Trophoblast cell (in vitro differentiated cells and primary cell): ENCODE results near the gene TCEANC2.
A peak's percentile ranks its signal among the peaks of the same experiment; 100 is the strongest.

Experiments
- DNase-seq, 2 donors: peaks; one replicate each; pipeline ENCODE4 v3.0.0-alpha.2; 2016
- H2AFZ ChIP-seq: 2 replicates; pipeline ENCODE4 v1.6.1; 2013; ENCODE audit warnings: low read length, moderate library complexity, mild to moderate bottlenecking; ENCODE audit not compliant: insufficient read depth, poor library complexity
- H2AK5ac ChIP-seq: 2 replicates; pipeline ENCODE4 v1.6.1; 2013; ENCODE audit warnings: mild to moderate bottlenecking, low read length
- H2BK120ac ChIP-seq: 2 replicates; pipeline ENCODE4 v1.6.1; 2013; ENCODE audit warnings: low read length, mild to moderate bottlenecking, moderate library complexity; ENCODE audit not compliant: insufficient read depth, poor library complexity
- H2BK12ac ChIP-seq: 2 replicates; pipeline ENCODE4 v1.6.1; 2013; ENCODE audit warnings: mild to moderate bottlenecking, low read length, moderate library complexity
- H2BK5ac ChIP-seq: 2 replicates; pipeline ENCODE4 v1.6.1; 2013; ENCODE audit warnings: low read length, low read depth, moderate library complexity, mild to moderate bottlenecking; ENCODE audit not compliant: poor library complexity
- H3K14ac ChIP-seq: 2 replicates; pipeline ENCODE4 v1.6.1; 2013; ENCODE audit warnings: mild to moderate bottlenecking, low read length
- H3K18ac ChIP-seq: 2 replicates; pipeline ENCODE4 v1.6.1; 2013; ENCODE audit warnings: mild to moderate bottlenecking, low read length
- H3K23ac ChIP-seq: 2 replicates; pipeline ENCODE4 v1.6.1; 2013; ENCODE audit warnings: low read length
- H3K27ac ChIP-seq: 2 replicates; pipeline ENCODE4 v1.5.1; 2013; ENCODE audit warnings: low read depth, mild to moderate bottlenecking, inconsistent platforms, low read length, moderate library complexity
- H3K27me3 ChIP-seq: 2 replicates; pipeline ENCODE4 v1.6.1; 2013; ENCODE audit warnings: inconsistent platforms, mild to moderate bottlenecking, low read length, moderate library complexity; ENCODE audit not compliant: insufficient read depth
- H3K36me3 ChIP-seq, 2 experiments: 1 replicate in 1 of 2; 2 replicates in 1 of 2; pipeline ENCODE4 v1.6.1; 2013; ENCODE audit warnings: low read length in 2 of 2, mild to moderate bottlenecking in 2 of 2, moderate library complexity in 1 of 2; ENCODE audit not compliant: insufficient read depth in 2 of 2, control insufficient read depth in 1 of 2
- H3K4ac ChIP-seq: 2 replicates; pipeline ENCODE4 v1.6.1; 2013; ENCODE audit warnings: low read depth, mild to moderate bottlenecking, low read length, moderate library complexity
- H3K4me1 ChIP-seq, 2 experiments: 1 replicate in 1 of 2; 2 replicates in 1 of 2; pipeline ENCODE4 v1.6.1; 2013; ENCODE audit warnings: low read length in 2 of 2, mild to moderate bottlenecking in 2 of 2, moderate library complexity in 1 of 2; ENCODE audit not compliant: insufficient read depth in 2 of 2, control insufficient read depth in 1 of 2
- H3K4me2 ChIP-seq: 2 replicates; pipeline ENCODE4 v1.6.1; 2013; ENCODE audit warnings: inconsistent platforms, mild to moderate bottlenecking, low read length, moderate library complexity
- H3K4me3 ChIP-seq: 2 replicates; pipeline ENCODE4 v1.5.1; 2013; ENCODE audit warnings: mild to moderate bottlenecking, low read depth, low read length, inconsistent platforms
- H3K79me1 ChIP-seq: one replicate; pipeline ENCODE4 v1.6.1; 2013; ENCODE audit warnings: low read length
- H3K79me2 ChIP-seq: 2 replicates; pipeline ENCODE4 v1.6.1; 2013; ENCODE audit warnings: low read length, mild to moderate bottlenecking; ENCODE audit not compliant: control insufficient read depth, insufficient read depth, poor library complexity
- H3K9ac ChIP-seq: 2 replicates; pipeline ENCODE4 v1.6.1; 2013; ENCODE audit warnings: mild to moderate bottlenecking, low read length
- H3K9me3 ChIP-seq: 2 replicates; pipeline ENCODE4 v1.6.1; 2013; ENCODE audit warnings: low read depth, mild to moderate bottlenecking, control low read depth, inconsistent platforms, low read length; ENCODE audit not compliant: insufficient read depth
- H4K12ac ChIP-seq: 2 replicates; pipeline ENCODE4 v1.6.1; 2013; ENCODE audit warnings: low read depth, mild to moderate bottlenecking, low read length, moderate library complexity
- H4K8ac ChIP-seq: 2 replicates; pipeline ENCODE4 v1.6.1; 2013; ENCODE audit warnings: low read depth, mild to moderate bottlenecking, low read length, moderate library complexity
- H4K91ac ChIP-seq: one replicate; pipeline ENCODE4 v1.6.1; 2013; ENCODE audit warnings: low read depth, mild to moderate bottlenecking, low read length, moderate library complexity
- WGBS: extraction: QIAGEN DNeasy Blood & Tissue Kit; methylation state at CpG from one replicate; pipeline ENCODE4 v1.1.7; 2013; ENCODE audit warnings: missing lambda C conversion rate; ENCODE audit not compliant: insufficient read length, insufficient coverage; ENCODE audit errors: extremely low coverage; 5-methylcytosine and 5-hydroxymethylcytosine counted together

Gene TCEANC2

DNA sequence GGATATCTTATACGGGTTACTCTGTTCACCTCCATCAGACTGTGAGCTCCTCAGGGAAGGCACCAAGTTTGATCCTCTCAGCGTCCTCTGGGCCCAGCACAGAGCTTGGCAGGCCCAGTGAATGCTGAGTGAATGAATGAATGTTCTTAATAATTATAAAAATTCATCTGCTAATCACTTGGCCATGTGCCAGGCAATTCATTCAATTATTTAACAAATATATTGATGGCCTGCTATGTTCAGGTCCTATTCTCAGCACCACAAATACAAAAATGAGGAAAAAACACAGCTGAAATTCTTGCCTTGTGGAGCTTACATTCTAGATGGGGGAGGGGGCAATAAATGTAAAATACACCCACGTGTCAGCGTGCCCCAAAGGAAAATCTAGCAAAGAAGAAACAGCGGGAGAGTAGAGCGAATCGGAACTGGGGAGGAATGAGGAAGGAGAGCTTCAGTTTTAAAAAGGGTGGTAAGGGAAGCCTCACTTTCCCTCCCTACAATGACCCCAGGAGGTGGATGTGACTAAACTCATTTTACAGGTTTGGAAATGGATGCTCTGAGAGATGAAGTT, 83.6 kb downstream of the TCEANC2 start:
- H3K4me3 ChIP-seq = no peak overlapping the region
- peak overlapping the region; percentile 98 for H2BK12ac ChIP-seq
- H3K14ac ChIP-seq = peak overlapping the region; percentile 92
- peak overlapping the region; percentile 55 for H2AFZ ChIP-seq
- peaks cover 36% of the 10 kb centered on the region for H3K79me1 ChIP-seq
- peak overlapping the region; percentile 97 for H3K27ac ChIP-seq
- H3K9me3 ChIP-seq = peaks cover 4% of the 10 kb centered on the region
- H3K4me2 ChIP-seq = no peak overlapping the region
- peaks cover 19 to 33% of the 10 kb centered on the region in 2 experiments for H3K4me1 ChIP-seq
- peak overlapping the region; percentile 90 for H4K91ac ChIP-seq
- peak overlapping the region; percentile 88 for H3K18ac ChIP-seq
- peak overlapping the region; percentile 92 for H2BK5ac ChIP-seq
- peak overlapping the region; percentile 72 for H2AK5ac ChIP-seq
- H3K4ac ChIP-seq = peak overlapping the region; percentile 72
- peak overlapping the region; percentile 99 for H2BK120ac ChIP-seq
- DNase-seq = no peak
- no CpG with 5 or more reads among the region's 7 CpGs for WGBS
- peak overlapping the region; percentile 17 for H4K12ac ChIP-seq
- H3K27me3 ChIP-seq = no peaks in the 10 kb centered on the region
- H3K9ac ChIP-seq = no peak overlapping the region
- no peaks in the 10 kb centered on the region for H3K36me3 ChIP-seq
- H3K23ac ChIP-seq = no peak overlapping the region
- peaks cover 11% of the 10 kb centered on the region for H3K79me2 ChIP-seq
- peak overlapping the region; percentile 83 for H4K8ac ChIP-seq

DNA sequence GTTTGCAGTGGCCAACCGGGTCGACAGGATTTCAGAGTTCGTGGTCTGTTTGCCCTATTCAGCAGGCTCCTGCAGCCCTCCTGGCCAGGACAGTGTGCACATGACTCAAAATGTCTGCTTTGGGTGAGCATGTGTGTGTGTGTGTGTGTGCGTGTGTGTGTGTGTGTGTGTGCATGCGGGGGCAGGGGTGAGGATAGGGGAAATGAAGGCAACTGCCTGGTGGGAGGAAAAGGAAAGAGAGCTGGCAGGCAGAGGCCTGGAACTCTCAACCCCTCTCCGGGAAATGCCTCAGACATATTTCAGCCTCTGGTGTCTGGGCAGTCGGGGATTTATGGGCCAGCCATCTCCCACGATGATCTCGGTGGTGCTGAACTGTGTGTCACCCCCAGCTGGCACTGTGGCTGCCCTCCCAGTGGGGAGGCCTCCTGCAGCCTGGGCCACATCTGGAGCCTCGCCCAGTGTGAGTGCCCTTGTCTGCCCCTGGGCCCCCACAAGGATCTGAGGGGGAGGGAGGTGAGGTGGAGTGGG, 84.2 kb downstream of the TCEANC2 start:
- H2AK5ac ChIP-seq = peak overlapping the region; percentile 72
- DNase-seq = no peak
- no peak overlapping the region for H3K4me2 ChIP-seq
- peak overlapping the region; percentile 8 for H2AFZ ChIP-seq
- H3K79me2 ChIP-seq = peaks cover 11% of the 10 kb centered on the region
- H3K27ac ChIP-seq = peak overlapping the region; percentile 97
- peak overlapping the region; percentile 90 for H4K91ac ChIP-seq
- H3K36me3 ChIP-seq = no peaks in the 10 kb centered on the region
- H3K4me3 ChIP-seq = no peak overlapping the region
- H4K12ac ChIP-seq = no peak overlapping the region
- WGBS = no CpG with 5 or more reads among the region's 10 CpGs
- H4K8ac ChIP-seq = peak overlapping the region; percentile 47
- H2BK120ac ChIP-seq = peak overlapping the region; percentile 87
- no peak overlapping the region for H2BK12ac ChIP-seq
- peak overlapping the region; percentile 7 for H3K4ac ChIP-seq
- H3K9me3 ChIP-seq = peaks cover 4% of the 10 kb centered on the region
- H3K27me3 ChIP-seq = no peaks in the 10 kb centered on the region
- H3K4me1 ChIP-seq = peaks cover 19 to 33% of the 10 kb centered on the region in 2 experiments
- H3K18ac ChIP-seq = peak overlapping the region; percentile 77
- no peak overlapping the region for H3K23ac ChIP-seq
- peaks cover 36% of the 10 kb centered on the region for H3K79me1 ChIP-seq
- H3K14ac ChIP-seq = peak overlapping the region; percentile 75
- H3K9ac ChIP-seq = no peak overlapping the region
- H2BK5ac ChIP-seq = peak overlapping the region; percentile 77

DNA sequence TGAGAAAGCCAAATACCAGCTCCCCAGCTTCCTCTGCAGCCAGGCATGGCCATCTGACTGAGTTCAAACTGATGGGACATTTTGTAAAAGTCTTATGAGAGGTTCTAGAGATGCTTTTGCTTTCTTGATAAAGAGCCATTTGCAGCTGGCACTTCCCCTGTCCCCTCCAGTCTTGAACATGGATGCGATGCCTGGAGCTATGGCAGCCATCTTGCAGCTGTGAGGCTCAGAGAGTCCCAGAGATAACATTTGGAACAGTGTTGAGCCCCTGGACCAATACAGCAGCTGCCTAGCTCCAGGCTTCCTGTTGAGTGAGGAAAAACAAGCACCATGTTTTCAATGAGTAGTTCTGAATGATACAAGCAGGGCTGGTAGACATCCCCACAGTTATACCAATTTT, 85.6 kb downstream of the TCEANC2 start:
- Histone ChIP-seq H3K27me3 (no peaks in the 10 kb centered on the region), H2BK5ac (no peak overlapping the region), H3K4me3 (no peak overlapping the region), H3K9me3 (peaks cover 4% of the 10 kb centered on the region), H3K36me3 (no peaks in the 10 kb centered on the region), H4K8ac (no peak overlapping the region), H3K79me1 (peaks cover 36% of the 10 kb centered on the region), H4K91ac (peak overlapping the region; percentile 90), H3K4me2 (no peak overlapping the region), H3K23ac (no peak overlapping the region), H2AFZ (no peak overlapping the region), H3K4me1 (peaks cover 19 to 33% of the 10 kb centered on the region in 2 experiments), H3K14ac (no peak overlapping the region), H3K9ac (no peak overlapping the region), H3K79me2 (peaks cover 11% of the 10 kb centered on the region), H2BK120ac (peak overlapping the region; percentile 87), H3K27ac (no peak overlapping the region), H2BK12ac (peak overlapping the region; percentile 96), H4K12ac (no peak overlapping the region), H3K4ac (no peak overlapping the region), H3K18ac (no peak overlapping the region), H2AK5ac (no peak overlapping the region)
- WGBS = no CpG with 5 or more reads among the region's 1 CpG
- DNase-seq = no peak

DNA sequence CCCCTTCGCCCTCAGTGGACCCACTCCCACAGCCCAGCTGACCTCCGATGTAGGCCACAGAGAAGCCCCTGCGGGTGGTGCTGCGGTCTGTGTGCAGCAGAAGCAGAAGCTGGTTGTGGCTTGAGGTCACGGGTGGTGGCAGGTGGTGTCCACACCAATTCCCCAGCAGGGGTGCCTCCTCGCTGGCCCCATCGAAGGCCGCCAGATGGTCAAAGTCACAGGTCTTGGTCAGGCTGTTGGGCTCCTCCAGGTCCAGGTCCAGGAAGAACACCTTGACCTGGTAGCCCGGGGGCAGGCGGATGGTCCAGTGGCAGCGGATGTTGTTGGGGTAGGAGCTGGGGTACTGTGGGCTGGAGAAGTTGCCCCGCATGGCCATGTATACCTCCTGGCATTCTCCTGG, 86.3 kb downstream of the TCEANC2 start:
- H3K4me1 ChIP-seq = peaks cover 19 to 29% of the 10 kb centered on the region in 2 experiments
- H3K4ac ChIP-seq = no peak overlapping the region
- peaks cover 31% of the 10 kb centered on the region for H3K79me1 ChIP-seq
- H3K27me3 ChIP-seq = no peaks in the 10 kb centered on the region
- no peak overlapping the region for H4K12ac ChIP-seq
- no peak overlapping the region for H2AFZ ChIP-seq
- peak overlapping the region; percentile 2 for H3K14ac ChIP-seq
- no peak overlapping the region for H2BK5ac ChIP-seq
- peaks cover 2% of the 10 kb centered on the region for H3K9me3 ChIP-seq
- no peak for DNase-seq
- no peak overlapping the region for H4K8ac ChIP-seq
- H3K23ac ChIP-seq = no peak overlapping the region
- peaks cover 11% of the 10 kb centered on the region for H3K79me2 ChIP-seq
- H3K36me3 ChIP-seq = no peaks in the 10 kb centered on the region
- H2BK12ac ChIP-seq = peak overlapping the region; percentile 25
- no peak overlapping the region for H3K27ac ChIP-seq
- no peak overlapping the region for H3K4me2 ChIP-seq
- peak overlapping the region; percentile 42 for H2AK5ac ChIP-seq
- WGBS = no CpG with 5 or more reads among the region's 12 CpGs
- H3K4me3 ChIP-seq = no peak overlapping the region
- H3K9ac ChIP-seq = no peak overlapping the region
- H3K18ac ChIP-seq = no peak overlapping the region
- peak overlapping the region; percentile 14 for H2BK120ac ChIP-seq
- H4K91ac ChIP-seq = peak overlapping the region; percentile 29
